H4 (cell line): ENCODE results near the gene ERCC1. TPM values are rescaled to one million over a fixed set of nuclear protein-coding genes. Genes with fewer than 3 reads are reported as not detected.
A peak's percentile ranks its signal among the peaks of the same experiment; 100 is the strongest.

Experiments
- DNase-seq: peaks from one replicate; pipeline ENCODE4 v3.0.0-alpha.2; 2015; ENCODE audit warnings: low spot score
- total RNA-seq: library from RNA; depleted of rRNA; stranded (reverse); fragments of >200 nt; shearing (Covaris generic); gene quantifications from 2 replicates; pipeline ENCODE4 v1.2.3, GENCODE V29; 2014; rRNA removed

ERCC1 gene
- total RNA-seq: 49.3 and 84.0 TPM in 2 replicates

- peak; percentile 88 for DNase-seq
These were observed at the start of gene ERCC1 for GRCh38 chr19:45423589-45424190. Gene ERCC1, minus strand, starts transcription at chr19:45423917. Its CDS starts 543 bp downstream, at chr19:45423374.

DNA sequence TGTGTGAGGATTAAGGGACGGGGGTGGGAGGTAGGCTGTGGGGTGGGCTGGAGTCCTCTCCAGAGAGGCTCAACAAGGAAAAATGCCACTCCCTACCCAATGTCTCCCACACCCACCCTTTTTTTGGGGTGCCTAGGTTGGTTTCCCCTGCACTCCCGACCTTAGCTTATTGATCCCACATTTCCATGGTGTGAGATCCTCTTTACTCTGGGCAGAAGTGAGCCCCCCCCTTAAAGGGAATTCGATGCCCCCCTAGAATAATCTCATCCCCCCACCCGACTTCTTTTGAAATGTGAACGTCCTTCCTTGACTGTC is 49.6 kb upstream of the ERCC1 start:
- DNase-seq: no peak

DNA sequence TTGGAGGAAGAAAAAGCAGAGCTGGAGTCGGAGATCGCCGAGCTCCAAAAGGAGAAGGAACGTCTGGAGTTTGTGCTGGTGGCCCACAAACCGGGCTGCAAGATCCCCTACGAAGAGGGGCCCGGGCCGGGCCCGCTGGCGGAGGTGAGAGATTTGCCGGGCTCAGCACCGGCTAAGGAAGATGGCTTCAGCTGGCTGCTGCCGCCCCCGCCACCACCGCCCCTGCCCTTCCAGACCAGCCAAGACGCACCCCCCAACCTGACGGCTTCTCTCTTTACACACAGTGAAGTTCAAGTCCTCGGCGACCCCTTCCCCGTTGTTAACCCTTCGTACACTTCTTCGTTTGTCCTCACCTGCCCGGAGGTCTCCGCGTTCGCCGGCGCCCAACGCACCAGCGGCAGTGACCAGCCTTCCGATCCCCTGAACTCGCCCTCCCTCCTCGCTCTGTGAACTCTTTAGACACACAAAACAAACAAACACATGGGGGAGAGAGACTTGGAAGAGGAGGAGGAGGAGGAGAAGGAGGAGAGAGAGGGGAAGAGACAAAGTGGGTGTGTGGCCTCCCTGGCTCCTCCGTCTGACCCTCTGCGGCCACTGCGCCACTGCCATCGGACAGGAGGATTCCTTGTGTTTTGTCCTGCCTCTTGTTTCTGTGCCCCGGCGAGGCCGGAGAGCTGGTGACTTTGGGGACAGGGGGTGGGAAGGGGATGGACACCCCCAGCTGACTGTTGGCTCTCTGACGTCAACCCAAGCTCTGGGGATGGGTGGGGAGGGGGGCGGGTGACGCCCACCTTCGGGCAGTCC is 49.0 kb upstream of the ERCC1 start:
- no peak for DNase-seq

DNA sequence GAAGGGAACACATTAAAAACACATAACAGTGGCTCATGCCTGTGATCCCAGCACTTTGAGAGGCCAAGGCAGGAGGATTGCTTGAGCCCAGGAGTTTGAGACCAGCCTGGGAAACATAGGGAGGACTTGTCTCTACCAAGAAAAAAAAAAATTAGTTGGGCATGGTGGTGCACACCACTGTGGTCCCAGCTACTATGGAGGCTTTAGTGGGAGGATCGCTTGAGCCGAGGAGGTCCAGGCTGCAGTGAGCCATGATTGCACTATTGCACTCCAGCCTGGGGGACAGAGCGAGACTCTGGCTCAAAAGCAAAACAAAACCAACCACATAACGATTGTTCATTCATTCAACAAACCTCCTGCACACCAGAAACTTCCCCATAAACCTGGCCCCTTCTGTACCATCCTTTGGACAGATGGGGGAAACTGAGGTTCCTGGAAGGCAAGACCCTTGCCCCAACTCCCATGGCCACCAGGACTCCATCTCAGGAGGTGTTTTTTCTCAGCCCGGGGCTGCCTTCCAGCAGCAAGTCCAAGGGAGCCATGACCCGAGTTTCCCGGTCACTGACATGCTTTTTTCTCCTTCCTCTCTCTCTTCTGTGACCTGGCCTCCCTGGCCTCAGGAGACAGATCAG is 48.3 kb upstream of the ERCC1 start:
- DNase-seq: no peak

DNA sequence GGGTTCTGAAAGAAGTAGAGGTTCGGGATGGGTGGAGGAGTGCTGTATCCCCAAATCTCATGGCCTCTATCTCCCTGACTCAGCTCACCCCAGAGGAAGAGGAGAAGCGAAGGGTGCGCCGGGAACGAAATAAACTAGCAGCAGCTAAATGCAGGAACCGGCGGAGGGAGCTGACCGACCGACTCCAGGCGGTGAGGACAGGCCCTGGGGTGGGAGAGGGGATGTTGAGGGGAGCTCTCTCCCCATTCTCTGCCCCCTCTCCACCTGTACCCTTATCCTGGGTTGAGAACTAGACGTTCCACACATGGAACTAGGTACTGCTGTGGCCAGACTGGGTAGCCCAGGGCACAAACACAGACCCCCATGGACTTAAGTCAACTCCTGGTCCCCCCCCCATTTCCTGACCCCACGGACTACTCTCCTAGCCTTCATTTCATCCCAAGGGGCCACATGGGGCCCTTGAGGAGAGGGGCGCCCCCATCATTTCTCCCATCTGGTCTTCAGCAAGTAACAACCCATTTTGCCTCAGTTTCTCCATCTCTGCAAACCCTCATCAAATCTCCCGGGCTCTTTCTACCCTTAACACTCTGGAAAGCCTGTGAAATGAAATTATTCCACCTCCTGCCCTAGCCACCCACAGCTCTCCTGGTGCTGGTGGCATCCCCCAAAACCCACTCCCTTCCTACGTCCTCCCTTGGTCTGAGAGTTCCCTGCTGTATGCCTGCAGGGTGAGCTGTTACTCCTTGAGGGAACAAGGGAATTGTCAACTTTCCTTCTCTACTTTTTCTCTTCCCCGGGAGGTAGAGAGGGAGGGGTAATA is 47.6 kb upstream of the ERCC1 start:
- DNase-seq: no peak

GRCh38 chr19:45470762-45471081 is 47.0 kb upstream of the ERCC1 start:
- no peak for DNase-seq

GRCh38 chr19:45469945-45470761 is 46.4 kb upstream of the ERCC1 start:
- no peak for DNase-seq

DNA sequence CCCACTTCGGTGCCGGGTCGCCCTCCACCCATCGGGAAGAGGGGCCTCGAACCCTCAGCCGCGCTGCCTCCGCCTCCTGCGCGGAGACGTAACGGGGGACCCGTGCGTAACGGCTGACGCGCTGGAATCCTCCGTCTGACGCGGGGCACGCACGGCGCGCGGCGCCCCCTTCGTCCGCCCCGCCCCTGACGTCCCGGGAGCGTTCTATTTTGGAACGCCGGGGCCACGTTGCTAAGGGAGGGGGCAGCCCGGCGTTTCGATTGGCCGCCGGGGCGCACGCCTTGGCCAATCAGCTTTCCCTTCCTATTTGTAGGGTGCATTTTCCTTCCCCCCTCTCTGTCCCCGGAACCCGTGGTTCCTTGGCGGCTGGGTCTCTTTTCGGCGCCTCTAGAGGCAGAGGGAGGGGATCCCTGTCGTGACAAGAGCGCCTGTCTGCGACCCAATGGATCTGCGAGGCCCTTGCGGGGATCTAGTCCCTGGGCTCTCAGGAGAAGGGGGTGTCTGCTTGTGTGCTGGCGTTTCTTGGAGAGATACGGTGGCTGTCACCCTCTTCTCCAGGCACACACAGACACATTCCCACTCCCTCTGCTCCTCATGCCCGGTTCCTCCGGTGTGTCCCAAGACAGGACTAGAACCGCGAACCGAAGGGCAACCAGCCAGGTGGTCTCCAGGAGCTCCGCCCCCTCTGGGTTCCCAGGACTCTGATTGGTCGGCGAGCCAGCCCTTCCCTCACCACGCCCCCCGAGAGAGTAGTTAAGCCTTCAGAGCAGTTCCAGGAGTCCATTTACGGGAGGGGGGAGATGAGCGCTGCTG is 45.6 kb upstream of the ERCC1 start:
- DNase-seq: peak; percentile 85

- DNase-seq: no peak
These were observed 45.0 kb upstream of the ERCC1 start for GRCh38 chr19:45468803-45469131.

DNA sequence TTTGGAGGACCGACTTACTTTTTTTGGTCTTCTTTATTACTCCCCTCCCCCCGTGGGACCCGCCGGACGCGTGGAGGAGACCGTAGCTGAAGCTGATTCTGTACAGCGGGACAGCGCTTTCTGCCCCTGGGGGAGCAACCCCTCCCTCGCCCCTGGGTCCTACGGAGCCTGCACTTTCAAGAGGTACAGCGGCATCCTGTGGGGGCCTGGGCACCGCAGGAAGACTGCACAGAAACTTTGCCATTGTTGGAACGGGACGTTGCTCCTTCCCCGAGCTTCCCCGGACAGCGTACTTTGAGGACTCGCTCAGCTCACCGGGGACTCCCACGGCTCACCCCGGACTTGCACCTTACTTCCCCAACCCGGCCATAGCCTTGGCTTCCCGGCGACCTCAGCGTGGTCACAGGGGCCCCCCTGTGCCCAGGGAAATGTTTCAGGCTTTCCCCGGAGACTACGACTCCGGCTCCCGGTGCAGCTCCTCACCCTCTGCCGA is 44.5 kb upstream of the ERCC1 start:
- DNase-seq: no peak

DNA sequence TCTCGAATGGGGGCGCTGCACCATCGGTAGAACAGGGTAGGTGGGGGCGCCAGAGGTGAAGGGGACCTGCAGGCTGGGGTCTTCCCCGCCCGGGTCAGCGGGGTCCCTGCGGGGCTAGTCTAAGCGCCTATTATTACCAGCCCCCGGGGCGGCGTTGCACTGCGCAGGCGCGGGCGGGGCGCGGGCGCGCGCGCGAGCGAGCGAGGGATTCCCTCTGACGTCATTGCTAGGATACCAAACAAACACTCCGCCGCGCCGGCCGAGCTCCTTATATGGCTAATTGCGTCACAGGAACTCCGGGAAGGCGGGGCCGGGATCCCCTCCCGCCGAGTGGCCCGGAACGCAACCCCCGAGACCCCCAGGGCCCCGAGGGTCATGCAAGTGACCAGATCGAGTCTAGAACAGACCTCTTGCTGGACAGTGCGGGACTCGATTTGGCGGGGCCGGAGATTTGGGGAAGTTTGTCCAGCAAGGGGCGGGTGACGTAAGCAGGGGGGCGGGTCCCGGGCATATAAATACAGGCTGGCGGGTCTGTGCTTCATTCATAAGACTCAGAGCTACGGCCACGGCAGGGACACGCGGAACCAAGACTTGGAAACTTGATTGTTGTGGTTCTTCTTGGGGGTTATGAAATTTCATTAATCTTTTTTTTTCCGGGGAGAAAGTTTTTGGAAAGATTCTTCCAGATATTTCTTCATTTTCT is 43.9 kb upstream of the ERCC1 start, which contains the start of gene FOSB:
TSS of gene FOSB (plus strand) at position 541 of the 703 bp plus-strand sequence. CDS start 591 bp downstream, outside the sequence.
- DNase-seq: peak; percentile 83

GRCh38 chr19:45467115-45467455 is 43.4 kb upstream of the ERCC1 start:
- no peak for DNase-seq

DNA sequence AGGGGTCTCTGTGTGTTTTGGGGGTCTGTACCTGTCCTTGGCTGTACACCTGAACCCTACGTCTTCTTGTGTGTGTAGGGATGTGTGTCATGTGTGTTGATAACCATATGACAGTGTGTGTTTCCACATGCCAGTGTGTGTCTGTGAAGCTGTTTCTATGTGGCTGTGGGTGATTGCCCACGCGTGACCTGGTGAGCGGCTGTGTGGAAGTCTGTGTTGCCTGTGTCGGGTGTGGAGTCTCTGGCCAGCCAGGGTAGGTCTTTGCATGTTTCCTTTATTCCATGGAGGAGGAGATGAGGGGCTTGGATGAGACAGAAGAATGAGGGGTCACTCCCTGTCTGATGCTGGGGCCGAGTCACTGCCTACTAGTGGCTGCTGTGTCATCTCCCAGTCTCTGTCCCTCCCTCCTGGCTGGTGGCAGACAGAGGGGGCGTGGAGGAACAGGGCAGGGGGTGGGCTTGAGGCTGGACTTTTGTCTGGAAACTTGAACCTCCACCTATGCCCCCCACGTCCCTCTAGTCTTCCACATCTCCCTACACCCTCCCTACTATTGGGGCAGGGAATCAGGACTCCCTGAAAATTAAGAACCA is 41.2 kb upstream of the ERCC1 start:
- DNase-seq: no peak

- DNase-seq: no peak
These were observed 40.6 kb upstream of the ERCC1 start for GRCh38 chr19:45464274-45464673.

DNA sequence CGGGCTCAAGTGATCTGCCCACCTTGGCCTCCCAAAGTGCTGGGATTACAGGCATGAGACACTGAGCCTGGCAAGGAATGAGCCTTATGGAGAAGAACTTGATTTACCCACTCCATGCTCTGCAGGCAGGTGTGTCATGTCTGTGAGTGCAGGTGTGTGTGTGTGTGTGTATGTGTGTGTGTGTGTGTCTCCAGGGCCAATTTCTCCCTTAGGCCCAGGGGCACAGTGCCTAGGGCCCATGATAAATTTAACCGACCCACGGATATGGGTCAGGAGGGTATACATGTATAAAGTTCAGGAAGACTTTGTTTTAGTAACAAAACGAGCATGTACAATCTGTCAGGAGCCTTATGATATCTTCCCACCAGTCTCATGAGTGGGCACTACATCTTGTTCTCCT is 39.5 kb upstream of the ERCC1 start:
- DNase-seq: no peak

DNA sequence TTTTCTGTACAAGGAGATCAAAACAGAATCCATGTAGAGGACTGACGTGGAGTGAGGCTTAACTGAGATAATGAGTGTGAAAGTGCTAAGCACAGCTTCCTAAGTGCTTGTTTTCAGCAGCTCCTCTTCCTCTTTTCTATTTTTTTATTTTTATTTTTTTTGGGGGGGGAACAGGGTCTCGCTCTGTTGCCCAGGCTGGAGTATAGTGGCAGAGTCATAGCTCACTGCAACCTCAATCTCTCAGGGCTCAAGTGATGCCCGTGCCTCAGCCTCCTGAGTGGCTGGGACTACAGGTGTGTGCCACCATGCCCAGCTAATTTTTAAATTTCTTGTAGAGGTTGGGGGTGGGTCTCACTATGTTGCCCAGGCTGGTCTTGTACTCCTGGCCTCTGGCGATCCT is 38.5 kb upstream of the ERCC1 start:
- no peak for DNase-seq

DNA sequence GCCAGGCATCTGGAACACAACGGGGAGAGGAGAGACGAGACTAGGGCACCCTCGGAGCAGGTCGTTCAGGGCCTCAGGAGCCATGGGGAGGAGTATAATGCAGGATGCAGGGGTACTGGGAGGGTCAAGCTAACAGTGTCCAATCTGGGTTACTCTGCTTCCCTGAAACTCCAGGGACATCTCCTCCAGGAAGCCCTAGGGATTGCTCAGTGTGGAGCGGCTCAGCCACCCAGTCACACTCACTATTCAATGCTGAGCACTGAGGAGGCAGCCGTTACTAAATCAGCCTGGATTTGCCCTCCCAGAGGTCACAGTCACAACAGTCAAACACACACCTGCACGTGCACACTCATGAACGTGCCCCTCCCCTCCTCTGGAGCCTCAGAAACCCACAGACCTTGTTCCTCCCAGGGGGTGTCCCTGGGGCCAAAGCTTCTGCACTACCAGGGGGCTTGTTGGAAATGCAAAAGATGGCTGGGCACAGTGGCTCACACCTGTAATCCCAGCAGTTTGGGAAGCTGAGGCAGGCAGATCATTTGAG is 37.2 kb upstream of the ERCC1 start:
- no peak for DNase-seq

DNA sequence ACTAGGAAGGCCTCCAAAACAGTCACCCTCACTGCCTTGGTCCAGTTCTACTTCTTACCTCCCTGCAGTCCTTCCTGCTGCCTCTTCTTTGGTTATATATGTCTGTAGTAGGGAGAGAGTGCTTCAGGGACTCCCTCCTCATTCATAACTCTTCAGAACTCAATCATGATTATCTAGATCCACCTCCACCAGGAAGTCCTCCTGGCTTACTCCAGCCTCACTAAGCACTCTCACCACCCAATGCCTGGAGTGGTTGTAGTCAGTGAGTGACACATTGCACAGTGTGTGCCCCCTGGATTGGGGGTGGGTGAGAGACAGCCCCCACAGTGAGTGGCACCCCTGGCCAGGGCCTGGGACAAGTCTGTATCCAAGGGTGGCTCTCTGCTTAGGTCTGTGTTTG is 34.1 kb upstream of the ERCC1 start:
- no peak for DNase-seq

- DNase-seq: no peak
These were observed 32.7 kb upstream of the ERCC1 start for GRCh38 chr19:45456500-45456815.
